CD4-positive, CD25-positive, alpha-beta regulatory T cell (primary cell): ENCODE results near the gene DHX35. TPM values are rescaled to one million over a fixed set of nuclear protein-coding genes. Genes with fewer than 3 reads are reported as not detected.

Source experiments
- ATAC-seq, 2 donors: fragments of 150-1000 bp; cut with Tn5 transposase; one replicate each; pipeline ENCODE4 v1.10.0; 2021; ENCODE audit warnings: low read depth in 2 of 2, moderate number of reproducible peaks in 2 of 2, moderate library complexity in 1 of 2
- DNase-seq, 3 donors: peaks; one replicate each; pipeline versions ENCODE4 v3.0.0 to v3.0.0-alpha.2; 2012 to 2022; ENCODE audit warnings: mixed read lengths in 1 of 3
- H3K27ac ChIP-seq: one replicate; pipeline ENCODE4 v1.7.0; 2013; ENCODE audit warnings: mild to moderate bottlenecking, low read length; ENCODE audit not compliant: insufficient read depth, poor library complexity, severe bottlenecking
- H3K27me3 ChIP-seq: one replicate; pipeline ENCODE4 v1.7.0; 2013; ENCODE audit warnings: low read length; ENCODE audit not compliant: control insufficient read depth, insufficient read depth
- H3K36me3 ChIP-seq: one replicate; pipeline ENCODE4 v1.7.0; 2013; ENCODE audit warnings: mild to moderate bottlenecking, low read length, moderate library complexity; ENCODE audit not compliant: control insufficient read depth, insufficient read depth
- H3K4me1 ChIP-seq: 2 replicates; pipeline ENCODE4 v1.7.0; 2013; ENCODE audit warnings: mild to moderate bottlenecking, low read length; ENCODE audit not compliant: insufficient read depth, control insufficient read depth, poor library complexity, severe bottlenecking
- H3K4me3 ChIP-seq: one replicate; pipeline ENCODE4 v1.7.0; 2013; ENCODE audit warnings: low read depth, mild to moderate bottlenecking, low read length, moderate library complexity
- H3K9me3 ChIP-seq, 2 experiments: 1 replicate in 1 of 2; 2 replicates in 1 of 2; pipeline ENCODE4 v1.7.0; 2013; ENCODE audit warnings: low read length in 2 of 2, mild to moderate bottlenecking in 1 of 2, moderate library complexity in 1 of 2; ENCODE audit not compliant: control insufficient read depth in 2 of 2
- H3K27ac Mint-ChIP-seq, 3 donors: one replicate each; pipeline ENCODE4 v1.8.0; 2020 to 2022; ENCODE audit warnings: mild to moderate bottlenecking in 3 of 3, mixed read lengths in 3 of 3, moderate library complexity in 2 of 3
- H3K27me3 Mint-ChIP-seq: one replicate; pipeline ENCODE4 v1.8.0; 2022; ENCODE audit warnings: mild to moderate bottlenecking, mixed read lengths
- H3K36me3 Mint-ChIP-seq: one replicate; pipeline ENCODE4 v1.8.0; 2020; ENCODE audit warnings: mixed read lengths
- H3K4me1 Mint-ChIP-seq, 4 donors: one replicate each; pipeline ENCODE4 v1.8.0; 2020 to 2022; ENCODE audit warnings: mixed read lengths in 4 of 4, mild to moderate bottlenecking in 1 of 4
- H3K4me3 Mint-ChIP-seq, 4 donors: one replicate each; pipeline ENCODE4 v1.8.0; 2020 to 2022; ENCODE audit warnings: mild to moderate bottlenecking in 4 of 4, mixed read lengths in 4 of 4, moderate library complexity in 3 of 4
- H3K9me3 Mint-ChIP-seq, 7 donors: one replicate each; pipeline ENCODE4 v1.8.0; 2020 to 2022; ENCODE audit warnings: mixed read lengths in 7 of 7, mild to moderate bottlenecking in 3 of 7, moderate library complexity in 2 of 7
- polyA plus RNA-seq, 4 donors: library from polyadenylated mRNA; unstranded; fragments of 300-500 nt; fragmentation: Illumina TruSeq; gene quantifications; one replicate each; pipeline ENCODE4 v1.2.3, GENCODE V29; 2021
- total RNA-seq: library from RNA; stranded (reverse); gene quantifications from one replicate; pipeline ENCODE4 v1.2.3, GENCODE V29; 2022

The DHX35 gene
- total and polyA plus RNA-seq, 5 donors from 2014 or later = 4.0 to 12.4 (median 5.7) TPM

GRCh38 chr20:39042279-39043150, 80.4 kb downstream of the DHX35 start:
- ATAC-seq (no peak), DNase-seq (no peak)
- no peaks in the 10 kb centered on the region for H3K4me1 ChIP-seq
- Mint-ChIP-seq H3K4me3 (no peak overlapping the region), H3K36me3 (peaks cover 30% of the 10 kb centered on the region), H3K9me3 (no peaks in the 10 kb centered on the region), H3K27me3 (no peaks in the 10 kb centered on the region), H3K4me1 (no peaks in the 10 kb centered on the region), H3K27ac (no peak overlapping the region)
- H3K27me3 ChIP-seq = no peaks in the 10 kb centered on the region
- no peak overlapping the region for H3K4me3 ChIP-seq
- no peaks in the 10 kb centered on the region for H3K9me3 ChIP-seq
- H3K27ac ChIP-seq = no peak overlapping the region
- peaks cover 39% of the 10 kb centered on the region for H3K36me3 ChIP-seq

- no peak for ATAC-seq
- Histone ChIP-seq H3K4me3 (no peak overlapping the region), H3K36me3 (peaks cover 19% of the 10 kb centered on the region), H3K27me3 (no peaks in the 10 kb centered on the region), H3K9me3 (no peaks in the 10 kb centered on the region), H3K27ac (no peak overlapping the region), H3K4me1 (peaks cover under 1% of the 10 kb centered on the region)
- Mint-ChIP-seq H3K36me3 (peaks cover 16% of the 10 kb centered on the region), H3K4me3 (no peak overlapping the region), H3K9me3 (no peaks in the 10 kb centered on the region), H3K4me1 (peaks cover 0 to 9% (median 1%) of the 10 kb centered on the region in 4 donors), H3K27ac (no peak overlapping the region), H3K27me3 (no peaks in the 10 kb centered on the region)
- no peak for DNase-seq
These were observed 82.4 kb downstream of the DHX35 start for GRCh38 chr20:39044501-39044900.

GRCh38 chr20:39045676-39046075, 83.5 kb downstream of the DHX35 start:
- H3K4me1 Mint-ChIP-seq = peaks cover 0 to 17% (median 2%) of the 10 kb centered on the region in 4 donors
- ATAC-seq (no peak), DNase-seq (no peak)
- H3K36me3 ChIP-seq = peaks cover 10% of the 10 kb centered on the region
- peaks cover 11% of the 10 kb centered on the region for H3K4me1 ChIP-seq
- H3K9me3 ChIP-seq = no peaks in the 10 kb centered on the region
- H3K27ac ChIP-seq = no peak overlapping the region
- H3K4me3 Mint-ChIP-seq = no peak overlapping the region
- peaks cover 16% of the 10 kb centered on the region for H3K36me3 Mint-ChIP-seq
- H3K27ac Mint-ChIP-seq = peak overlapping the region in 1 of 3 donors; percentile 11
- H3K9me3 Mint-ChIP-seq = no peaks in the 10 kb centered on the region
- H3K4me3 ChIP-seq = no peak overlapping the region
- H3K27me3 ChIP-seq = no peaks in the 10 kb centered on the region
- H3K27me3 Mint-ChIP-seq = no peaks in the 10 kb centered on the region

GRCh38 chr20:39047417-39047985, 85.4 kb downstream of the DHX35 start:
- no peak for ATAC-seq
- no peak for DNase-seq
- Histone ChIP-seq H3K36me3 (peaks cover 3% of the 10 kb centered on the region), H3K4me3 (no peak overlapping the region), H3K27me3 (no peaks in the 10 kb centered on the region), H3K4me1 (peaks cover 11% of the 10 kb centered on the region), H3K9me3 (no peaks in the 10 kb centered on the region), H3K27ac (no peak overlapping the region)
- no peak overlapping the region for H3K4me3 Mint-ChIP-seq
- H3K36me3 Mint-ChIP-seq = peaks cover 4% of the 10 kb centered on the region
- no peaks in the 10 kb centered on the region for H3K27me3 Mint-ChIP-seq
- H3K9me3 Mint-ChIP-seq = no peaks in the 10 kb centered on the region
- H3K4me1 Mint-ChIP-seq = peaks cover 0 to 17% (median 2%) of the 10 kb centered on the region in 4 donors
- H3K27ac Mint-ChIP-seq = no peak overlapping the region

GRCh38 chr20:39048000-39048696, 86.0 kb downstream of the DHX35 start:
- Mint-ChIP-seq H3K4me1 (peaks cover 0 to 17% (median 2%) of the 10 kb centered on the region in 4 donors), H3K4me3 (peak overlapping the region in 3 of 4 donors; percentile 62 to 83 (median 79)), H3K9me3 (no peaks in the 10 kb centered on the region), H3K36me3 (no peaks in the 10 kb centered on the region), H3K27ac (peak overlapping the region in 1 of 3 donors; percentile 43), H3K27me3 (no peaks in the 10 kb centered on the region)
- Histone ChIP-seq H3K9me3 (no peaks in the 10 kb centered on the region), H3K27me3 (no peaks in the 10 kb centered on the region), H3K4me3 (no peak overlapping the region), H3K4me1 (peaks cover 11% of the 10 kb centered on the region), H3K36me3 (no peaks in the 10 kb centered on the region), H3K27ac (no peak overlapping the region)
- ATAC-seq (peak; percentile 58 to 61), DNase-seq (peak; percentile 48 to 76 (median 66))

GRCh38 chr20:39049148-39049547, 87.0 kb downstream of the DHX35 start:
- Histone ChIP-seq H3K27ac (no peak overlapping the region), H3K27me3 (peaks cover 2% of the 10 kb centered on the region), H3K36me3 (no peaks in the 10 kb centered on the region), H3K4me3 (no peak overlapping the region), H3K9me3 (no peaks in the 10 kb centered on the region), H3K4me1 (peaks cover 11% of the 10 kb centered on the region)
- DNase-seq = no peak
- no peak for ATAC-seq
- peaks cover 0 to 17% (median 2%) of the 10 kb centered on the region in 4 donors for H3K4me1 Mint-ChIP-seq
- H3K9me3 Mint-ChIP-seq = no peaks in the 10 kb centered on the region
- H3K4me3 Mint-ChIP-seq = peak overlapping the region in 3 of 4 donors; percentile 83 to 94 (median 84)
- H3K36me3 Mint-ChIP-seq = no peaks in the 10 kb centered on the region
- peak overlapping the region in 1 of 3 donors; percentile 83 for H3K27ac Mint-ChIP-seq
- H3K27me3 Mint-ChIP-seq = no peaks in the 10 kb centered on the region

- Mint-ChIP-seq H3K4me3 (peak overlapping the region; percentile 83 to 94 (median 85)), H3K36me3 (no peaks in the 10 kb centered on the region), H3K4me1 (peaks cover 0 to 17% (median 2%) of the 10 kb centered on the region in 4 donors), H3K27me3 (no peaks in the 10 kb centered on the region), H3K27ac (peak overlapping the region; percentile 83 to 94 (median 92)), H3K9me3 (no peaks in the 10 kb centered on the region)
- no peak overlapping the region for H3K27ac ChIP-seq
- peaks cover 11% of the 10 kb centered on the region for H3K4me1 ChIP-seq
- ATAC-seq = peak; percentile 82 to 86
- no peaks in the 10 kb centered on the region for H3K9me3 ChIP-seq
- H3K4me3 ChIP-seq = peak overlapping the region; percentile 73
- H3K36me3 ChIP-seq = no peaks in the 10 kb centered on the region
- peaks cover 2% of the 10 kb centered on the region for H3K27me3 ChIP-seq
- DNase-seq = peak; percentile 68 to 79 (median 78)
These were observed 87.8 kb downstream of the DHX35 start for GRCh38 chr20:39049684-39050554.
